ENCODE data around the gene RPRML.

DNA sequence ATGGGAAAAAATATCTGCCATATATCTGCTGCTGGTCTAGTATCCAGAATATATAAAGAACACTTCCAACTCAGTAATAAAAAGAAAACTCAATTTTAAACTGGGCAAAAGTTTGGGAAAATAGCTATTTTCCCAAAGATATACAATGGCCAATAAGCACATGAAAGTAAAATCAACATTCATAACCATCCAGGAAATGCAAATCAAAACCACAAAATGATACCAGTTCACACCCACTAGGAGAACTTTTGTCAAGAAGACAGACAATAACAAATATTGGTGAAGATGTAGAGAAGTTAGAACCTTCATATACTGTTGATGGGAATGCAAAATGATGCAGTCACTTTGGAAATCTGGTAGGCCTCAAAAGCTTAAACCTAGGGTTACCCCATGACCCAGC lies 33.4 kb upstream of the RPRML start:
- TF ChIP-seq CTCF (IDR thresholded peaks at IDR 0.05) (no peak), POLR2A (IDR thresholded peaks at IDR 0.05) (no peak)
